Stimulated activated effector memory CD8-positive, alpha-beta T cell treated with anti-CD3 and anti-CD28 coated beads, Interleukin-12 subunit alpha, Interleukin-12 subunit beta, amount 100 ng/mL, for 72 hours (primary cell): ENCODE results near the gene EDN2.
A peak's percentile ranks its signal among the peaks of the same experiment; 100 is the strongest.

ENCODE experiments used
- ATAC-seq: fragments of 150-1000 bp; cut with Tn5 transposase; 2 replicates; pipeline ENCODE4 v1.10.0; 2021
- DNase-seq, 2 donors: peaks; one replicate each; pipeline ENCODE4 v3.0.0; 2021 to 2022; ENCODE audit warnings: low spot score in 2 of 2
- H3K27ac Mint-ChIP-seq: one replicate; pipeline ENCODE4 v1.8.0; 2022; ENCODE audit warnings: mild to moderate bottlenecking, mixed read lengths
- H3K36me3 Mint-ChIP-seq: one replicate; pipeline ENCODE4 v1.8.0; 2022; ENCODE audit warnings: mild to moderate bottlenecking, mixed read lengths
- H3K4me1 Mint-ChIP-seq: one replicate; pipeline ENCODE4 v1.8.0; 2022; ENCODE audit warnings: mixed read lengths
- H3K4me3 Mint-ChIP-seq: one replicate; pipeline ENCODE4 v1.8.0; 2022; ENCODE audit warnings: mild to moderate bottlenecking, mixed read lengths
- H3K9me3 Mint-ChIP-seq: one replicate; pipeline ENCODE4 v1.8.0; 2022; ENCODE audit warnings: mixed read lengths

Gene EDN2

GRCh38 chr1:41523071-41523470, 38.6 kb upstream of the EDN2 start:
- Mint-ChIP-seq H3K27ac (peak overlapping the region; percentile 35), H3K4me1 (peaks cover 26% of the 10 kb centered on the region), H3K4me3 (no peak overlapping the region), H3K36me3 (peaks cover 39% of the 10 kb centered on the region), H3K9me3 (peaks cover 2% of the 10 kb centered on the region)
- DNase-seq (no peak), ATAC-seq (no peak)

- no peak overlapping the region for H3K27ac Mint-ChIP-seq
- no peak for ATAC-seq
- no peak overlapping the region for H3K4me3 Mint-ChIP-seq
- H3K9me3 Mint-ChIP-seq = no peaks in the 10 kb centered on the region
- H3K36me3 Mint-ChIP-seq = peaks cover 40% of the 10 kb centered on the region
- peaks cover 14% of the 10 kb centered on the region for H3K4me1 Mint-ChIP-seq
- no peak for DNase-seq
These were observed 37.3 kb upstream of the EDN2 start for GRCh38 chr1:41521766-41522165.

GRCh38 chr1:41520951-41521752, 36.7 kb upstream of the EDN2 start:
- H3K4me1 Mint-ChIP-seq = peaks cover 8% of the 10 kb centered on the region
- peaks cover 37% of the 10 kb centered on the region for H3K36me3 Mint-ChIP-seq
- no peaks in the 10 kb centered on the region for H3K9me3 Mint-ChIP-seq
- no peak for DNase-seq
- no peak overlapping the region for H3K27ac Mint-ChIP-seq
- ATAC-seq = no peak
- H3K4me3 Mint-ChIP-seq = no peak overlapping the region

GRCh38 chr1:41519667-41520066, 35.2 kb upstream of the EDN2 start:
- DNase-seq = no peak
- H3K4me1 Mint-ChIP-seq = peaks cover 7% of the 10 kb centered on the region
- no peak overlapping the region for H3K27ac Mint-ChIP-seq
- no peak for ATAC-seq
- no peak overlapping the region for H3K4me3 Mint-ChIP-seq
- H3K9me3 Mint-ChIP-seq = no peaks in the 10 kb centered on the region
- H3K36me3 Mint-ChIP-seq = peaks cover 41% of the 10 kb centered on the region

GRCh38 chr1:41518471-41518870, 34.0 kb upstream of the EDN2 start:
- ATAC-seq (no peak), DNase-seq (no peak)
- Mint-ChIP-seq H3K9me3 (no peaks in the 10 kb centered on the region), H3K4me1 (peaks cover 7% of the 10 kb centered on the region), H3K27ac (no peak overlapping the region), H3K36me3 (peaks cover 46% of the 10 kb centered on the region), H3K4me3 (no peak overlapping the region)

- Mint-ChIP-seq H3K27ac (no peak overlapping the region), H3K9me3 (no peaks in the 10 kb centered on the region), H3K36me3 (peaks cover 47% of the 10 kb centered on the region), H3K4me1 (peaks cover 7% of the 10 kb centered on the region), H3K4me3 (peak overlapping the region; percentile 7)
- no peak for DNase-seq
- ATAC-seq = no peak
These were observed 32.6 kb upstream of the EDN2 start for GRCh38 chr1:41517062-41517438.

- peak; percentile 82 for ATAC-seq
These were observed 31.9 kb upstream of the EDN2 start for GRCh38 chr1:41516168-41517061.

GRCh38 chr1:41515778-41516167, 31.3 kb upstream of the EDN2 start:
- no peaks in the 10 kb centered on the region for H3K9me3 Mint-ChIP-seq
- H3K27ac Mint-ChIP-seq = no peak overlapping the region
- DNase-seq (no peak), ATAC-seq (no peak)
- H3K4me1 Mint-ChIP-seq = peaks cover 7% of the 10 kb centered on the region
- peaks cover 54% of the 10 kb centered on the region for H3K36me3 Mint-ChIP-seq
- H3K4me3 Mint-ChIP-seq = no peak overlapping the region

More at GRCh38 chr1:41516168-41517061, 31.9 kb upstream of the EDN2 start:
- Mint-ChIP-seq H3K4me1 (peaks cover 7% of the 10 kb centered on the region), H3K4me3 (peak overlapping the region; percentile 7), H3K36me3 (peaks cover 53% of the 10 kb centered on the region), H3K9me3 (no peaks in the 10 kb centered on the region), H3K27ac (no peak overlapping the region)
- DNase-seq = peak; percentile 69 to 78

GRCh38 chr1:41515131-41515678, 30.7 kb upstream of the EDN2 start:
- H3K4me3 Mint-ChIP-seq = no peak overlapping the region
- ATAC-seq (no peak), DNase-seq (no peak)
- H3K9me3 Mint-ChIP-seq = no peaks in the 10 kb centered on the region
- H3K27ac Mint-ChIP-seq = no peak overlapping the region
- peaks cover 7% of the 10 kb centered on the region for H3K4me1 Mint-ChIP-seq
- H3K36me3 Mint-ChIP-seq = peaks cover 57% of the 10 kb centered on the region

- Mint-ChIP-seq H3K9me3 (no peaks in the 10 kb centered on the region), H3K27ac (no peak overlapping the region), H3K36me3 (peaks cover 66% of the 10 kb centered on the region), H3K4me1 (peaks cover under 1% of the 10 kb centered on the region), H3K4me3 (no peak overlapping the region)
- ATAC-seq (no peak), DNase-seq (no peak)
These were observed 29.9 kb upstream of the EDN2 start for GRCh38 chr1:41514381-41514780.

- peaks cover 64% of the 10 kb centered on the region for H3K36me3 Mint-ChIP-seq
- ATAC-seq (no peak), DNase-seq (peak in 1 of 2 donors; percentile 66)
- H3K4me1 Mint-ChIP-seq = no peaks in the 10 kb centered on the region
- no peak overlapping the region for H3K27ac Mint-ChIP-seq
- H3K9me3 Mint-ChIP-seq = no peaks in the 10 kb centered on the region
- no peak overlapping the region for H3K4me3 Mint-ChIP-seq
These were observed 28.9 kb upstream of the EDN2 start for GRCh38 chr1:41513383-41513735.

- ATAC-seq (no peak), DNase-seq (no peak)
- peak overlapping the region; percentile 37 for H3K27ac Mint-ChIP-seq
- no peaks in the 10 kb centered on the region for H3K9me3 Mint-ChIP-seq
- no peak overlapping the region for H3K4me3 Mint-ChIP-seq
- H3K4me1 Mint-ChIP-seq = no peaks in the 10 kb centered on the region
- peaks cover 59% of the 10 kb centered on the region for H3K36me3 Mint-ChIP-seq
These were observed 28.4 kb upstream of the EDN2 start for GRCh38 chr1:41512701-41513382.

- Mint-ChIP-seq H3K4me1 (no peaks in the 10 kb centered on the region), H3K4me3 (no peak overlapping the region), H3K9me3 (no peaks in the 10 kb centered on the region), H3K36me3 (peaks cover 69% of the 10 kb centered on the region), H3K27ac (no peak overlapping the region)
- ATAC-seq (no peak), DNase-seq (no peak)
These were observed 26.7 kb upstream of the EDN2 start for GRCh38 chr1:41511239-41511540.

- peak overlapping the region; percentile 69 for H3K27ac Mint-ChIP-seq
- DNase-seq (no peak), ATAC-seq (peak; percentile 14)
- H3K4me3 Mint-ChIP-seq = no peak overlapping the region
- no peaks in the 10 kb centered on the region for H3K4me1 Mint-ChIP-seq
- H3K36me3 Mint-ChIP-seq = peaks cover 71% of the 10 kb centered on the region
- H3K9me3 Mint-ChIP-seq = no peaks in the 10 kb centered on the region
These were observed 26.2 kb upstream of the EDN2 start for GRCh38 chr1:41510531-41511238.

GRCh38 chr1:41509270-41509671, 24.8 kb upstream of the EDN2 start:
- ATAC-seq = no peak
- DNase-seq = no peak
- peaks cover 12% of the 10 kb centered on the region for H3K4me1 Mint-ChIP-seq
- no peak overlapping the region for H3K4me3 Mint-ChIP-seq
- H3K36me3 Mint-ChIP-seq = peaks cover 78% of the 10 kb centered on the region
- H3K27ac Mint-ChIP-seq = peak overlapping the region; percentile 69
- no peaks in the 10 kb centered on the region for H3K9me3 Mint-ChIP-seq
